IPS DF 6.9 (cell line): ENCODE measurements around the gene SEMA3F.

Experiments used
- DNase-seq: peaks from one replicate; pipeline ENCODE4 v3.0.0-alpha.2; 2013; ENCODE audit warnings: low read depth, low spot score
- H3K27ac ChIP-seq: one replicate; pipeline ENCODE4 v1.5.1; 2013; ENCODE audit warnings: low read length, control low read depth
- H3K27me3 ChIP-seq: 2 replicates; pipeline ENCODE4 v1.6.1; 2013; ENCODE audit warnings: mild to moderate bottlenecking, low read length; ENCODE audit not compliant: control insufficient read depth, insufficient read depth
- H3K36me3 ChIP-seq: 2 replicates; pipeline ENCODE4 v1.6.1; 2013; ENCODE audit warnings: low read length; ENCODE audit not compliant: control insufficient read depth, insufficient read depth
- H3K4me1 ChIP-seq: 2 replicates; pipeline ENCODE4 v1.6.1; 2013; ENCODE audit warnings: low read length; ENCODE audit not compliant: control insufficient read depth, insufficient read depth
- H3K4me3 ChIP-seq: 2 replicates; pipeline ENCODE4 v1.5.1; 2013; ENCODE audit warnings: mild to moderate bottlenecking, low read length
- H3K9me3 ChIP-seq: 2 replicates; pipeline ENCODE4 v1.6.1; 2013; ENCODE audit warnings: low read length, inconsistent platforms; ENCODE audit not compliant: control insufficient read depth, insufficient read depth
- WGBS: extraction: QIAGEN DNeasy Blood & Tissue Kit; methylation state at CpG from one replicate; pipeline ENCODE4 v1.1.7; 2013; ENCODE audit warnings: mixed read lengths, missing lambda C conversion rate; ENCODE audit not compliant: insufficient read length, insufficient coverage; 5-methylcytosine and 5-hydroxymethylcytosine counted together

SEMA3F gene

DNA sequence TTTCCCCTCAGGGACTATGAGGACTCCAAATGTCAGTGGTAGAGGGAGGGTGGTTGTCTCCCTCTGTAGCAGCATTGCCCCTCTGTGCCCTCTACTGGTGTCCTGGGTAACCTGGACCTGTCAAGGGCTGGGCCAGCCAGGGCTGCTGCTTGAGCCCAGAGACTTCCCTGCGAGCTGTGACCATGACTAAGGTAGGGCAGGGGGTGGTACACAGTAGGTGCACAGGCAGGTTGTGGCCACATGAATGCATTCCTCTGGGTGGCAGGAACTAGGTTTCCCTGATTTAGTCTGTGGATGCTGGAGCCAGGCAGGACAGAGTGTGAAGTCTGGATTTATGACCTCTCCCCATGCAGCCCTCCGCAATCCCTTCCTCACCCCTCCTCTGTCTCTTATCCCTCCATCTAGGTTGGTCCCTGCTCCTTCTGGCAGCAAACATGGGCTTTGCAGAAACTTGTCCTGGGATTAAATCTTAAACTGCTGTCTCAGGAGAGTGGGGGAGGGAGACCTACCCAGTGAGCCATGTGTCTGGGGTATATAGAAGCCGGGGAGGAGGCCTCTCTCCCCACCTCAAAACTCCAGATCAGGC, 8.7 kb upstream of the SEMA3F start:
- Histone ChIP-seq H3K27me3 (no peaks in the 10 kb centered on the region), H3K9me3 (no peaks in the 10 kb centered on the region), H3K4me3 (no peak overlapping the region), H3K4me1 (peaks cover 8% of the 10 kb centered on the region; the same call in 1 of the 2 replicates), H3K36me3 (no peaks in the 10 kb centered on the region), H3K27ac (no peak overlapping the region)
- DNase-seq: no peak
- no CpG with 5 or more reads among the region's 3 CpGs for WGBS

DNA sequence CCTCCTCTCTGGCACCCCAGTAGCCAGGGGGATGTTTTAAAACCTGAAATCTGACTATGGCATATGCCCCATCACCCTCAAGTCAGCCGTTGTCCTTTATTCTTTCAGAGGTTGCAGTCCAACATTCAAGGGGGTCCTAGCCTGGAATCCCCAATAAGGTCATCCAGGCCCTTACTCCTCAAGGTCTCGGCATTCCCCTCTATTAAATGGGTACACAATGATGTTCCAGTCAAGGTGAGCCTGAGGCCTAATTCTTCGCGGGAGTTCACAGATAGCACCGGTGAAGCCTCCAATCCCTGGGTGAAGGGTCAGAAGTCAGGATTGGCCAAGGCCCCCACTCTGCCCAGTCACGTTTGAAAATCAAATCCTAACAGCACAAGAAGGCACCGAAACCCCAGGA, 8.1 kb upstream of the SEMA3F start:
- Histone ChIP-seq H3K9me3 (no peaks in the 10 kb centered on the region), H3K36me3 (no peaks in the 10 kb centered on the region), H3K27ac (no peak overlapping the region), H3K27me3 (no peaks in the 10 kb centered on the region), H3K4me1 (peaks cover 10% of the 10 kb centered on the region; the same call in 1 of the 2 replicates), H3K4me3 (no peak overlapping the region)
- no peak for DNase-seq
- WGBS: no CpG with 5 or more reads among the region's 7 CpGs

DNA sequence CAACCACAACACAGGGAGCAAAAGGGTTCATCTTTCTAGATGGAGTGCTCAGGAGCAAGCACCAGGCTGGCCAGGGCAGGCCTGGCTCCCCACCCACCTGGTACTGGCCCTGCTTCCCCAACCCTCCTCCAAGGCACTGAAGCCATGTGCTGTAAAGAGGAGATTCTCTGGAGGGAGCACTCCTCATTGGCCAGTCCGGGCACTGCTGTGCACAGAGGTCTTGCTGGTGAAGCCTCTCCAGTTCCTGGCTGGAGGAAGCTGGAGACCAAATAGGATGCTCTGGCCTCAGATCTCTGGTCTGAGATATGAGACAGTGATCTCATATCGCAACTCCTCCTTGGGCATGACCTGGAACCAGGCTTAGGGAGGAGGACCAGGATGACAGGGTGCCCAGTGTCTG, 7.7 kb upstream of the SEMA3F start:
- Histone ChIP-seq H3K4me3 (no peak overlapping the region), H3K27ac (no peak overlapping the region), H3K4me1 (peaks cover 10% of the 10 kb centered on the region; the same call in 1 of the 2 replicates), H3K27me3 (no peaks in the 10 kb centered on the region), H3K36me3 (no peaks in the 10 kb centered on the region), H3K9me3 (no peaks in the 10 kb centered on the region)
- no peak for DNase-seq
- WGBS: no CpG with 5 or more reads among the region's 2 CpGs

DNA sequence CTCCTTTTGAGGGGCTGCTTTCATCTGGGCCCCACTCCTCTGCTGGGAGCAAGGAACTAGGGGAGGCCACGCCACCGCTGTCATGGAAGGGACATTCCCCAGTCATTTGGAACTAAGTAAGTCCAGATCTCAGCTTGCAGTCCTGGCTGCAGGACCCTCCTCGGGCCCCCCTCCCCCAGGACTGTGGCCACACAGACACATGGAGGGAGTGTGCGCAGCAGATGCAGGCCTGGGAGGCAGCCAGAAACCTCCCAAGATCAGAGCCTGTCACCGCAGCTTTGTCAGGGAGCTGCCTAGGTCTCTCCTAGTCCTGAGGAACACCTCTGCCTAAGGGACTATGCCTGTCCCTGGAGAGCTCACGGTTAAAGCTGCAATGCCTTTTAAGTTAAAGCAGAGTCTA, 7.3 kb upstream of the SEMA3F start:
- Histone ChIP-seq H3K4me1 (peaks cover 10% of the 10 kb centered on the region; the same call in 1 of the 2 replicates), H3K27ac (no peak overlapping the region), H3K36me3 (no peaks in the 10 kb centered on the region), H3K4me3 (no peak overlapping the region), H3K9me3 (no peaks in the 10 kb centered on the region), H3K27me3 (no peaks in the 10 kb centered on the region)
- no peak for DNase-seq
- WGBS: no CpG with 5 or more reads among the region's 6 CpGs

DNA sequence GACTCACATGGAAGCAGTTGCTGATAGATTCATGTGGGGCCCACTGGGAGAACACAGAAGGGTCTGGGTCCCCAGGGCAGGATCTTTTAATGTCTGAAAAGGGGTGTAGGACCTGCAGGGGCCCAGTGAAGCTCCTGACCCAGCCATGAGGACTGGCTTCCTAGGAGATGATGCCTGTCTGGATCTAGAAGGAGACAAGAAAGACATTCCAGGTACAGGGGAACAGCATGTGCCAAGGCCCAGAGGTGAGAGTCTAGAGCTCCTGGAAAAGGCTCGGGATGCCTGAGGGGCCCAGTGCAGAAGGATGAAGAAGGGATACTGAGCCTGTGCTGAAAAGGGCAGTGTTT, 4.7 kb upstream of the SEMA3F start:
- no CpG with 5 or more reads among the region's 1 CpG for WGBS
- Histone ChIP-seq H3K36me3 (no peaks in the 10 kb centered on the region), H3K4me3 (no peak overlapping the region), H3K27me3 (no peaks in the 10 kb centered on the region), H3K4me1 (peaks cover 10% of the 10 kb centered on the region; the same call in 1 of the 2 replicates), H3K27ac (no peak overlapping the region), H3K9me3 (no peaks in the 10 kb centered on the region)
- DNase-seq: no peak

DNA sequence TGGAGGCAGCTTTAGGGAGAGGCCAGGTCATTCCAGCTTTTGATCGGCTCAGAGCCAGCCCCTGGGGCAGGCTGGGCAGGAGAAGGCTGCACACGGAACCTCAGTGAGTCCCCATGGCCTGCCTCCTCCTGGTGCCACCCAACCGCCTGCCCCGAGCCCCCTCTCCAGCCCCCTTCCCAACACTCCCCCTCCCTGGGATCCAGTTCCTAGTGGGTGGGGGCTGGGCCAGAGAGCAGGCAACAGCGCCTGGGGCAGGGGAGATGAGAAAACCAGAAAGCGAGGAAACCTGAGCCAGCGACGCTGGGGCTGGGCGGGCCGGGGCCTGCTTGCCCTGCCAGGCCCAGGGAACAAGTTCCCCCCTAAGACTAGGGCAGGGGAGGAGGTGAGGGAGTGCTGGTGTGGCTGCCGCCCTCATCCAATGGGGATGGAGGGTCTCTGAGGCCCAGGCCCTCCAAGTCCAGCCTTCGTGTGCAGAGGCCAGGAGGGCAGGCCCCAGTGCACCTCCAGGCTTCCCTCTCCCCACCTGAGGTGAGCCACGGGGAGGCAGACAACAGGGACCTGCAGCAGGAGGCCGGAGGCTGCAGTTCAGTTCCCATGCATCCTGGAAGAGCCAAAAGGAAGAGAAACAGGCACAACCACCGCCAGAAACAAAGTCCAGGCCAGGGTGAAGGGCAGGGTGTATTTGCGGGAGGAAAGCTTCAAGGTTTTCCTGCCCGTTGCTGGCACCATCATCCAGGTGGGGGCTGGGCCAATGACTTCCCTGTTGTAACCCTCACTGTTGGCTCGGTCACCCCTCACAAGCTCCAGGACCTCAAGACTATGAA, 4.0 kb upstream of the SEMA3F start:
- no peaks in the 10 kb centered on the region for H3K36me3 ChIP-seq
- DNase-seq: no peak
- H3K4me3 ChIP-seq: no peak overlapping the region
- H3K4me1 ChIP-seq: peaks cover 12% of the 10 kb centered on the region; the same call in 1 of the 2 replicates
- no peaks in the 10 kb centered on the region for H3K9me3 ChIP-seq
- H3K27me3 ChIP-seq: no peaks in the 10 kb centered on the region
- no CpG with 5 or more reads among the region's 18 CpGs for WGBS
- no peak overlapping the region for H3K27ac ChIP-seq

DNA sequence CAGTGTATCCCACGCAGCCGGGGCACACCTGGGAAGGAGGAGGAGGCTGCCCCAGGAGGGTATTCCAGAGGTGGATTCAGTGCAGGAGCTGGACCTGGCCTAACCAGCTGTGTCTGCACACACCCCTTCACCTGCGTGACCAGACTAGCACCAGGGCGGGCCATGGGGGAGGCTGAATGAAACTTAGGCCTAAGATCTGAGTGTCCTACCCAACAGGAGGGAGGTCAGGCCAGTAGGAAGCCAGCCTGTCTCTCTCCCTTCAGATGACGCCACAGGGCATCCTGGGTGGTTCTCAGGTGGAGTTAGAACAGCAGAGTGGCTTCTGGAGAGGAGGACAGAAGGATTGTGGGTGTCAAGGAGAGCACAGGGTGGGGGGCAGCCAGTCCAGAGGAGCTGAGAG, 3.4 kb upstream of the SEMA3F start:
- WGBS: no CpG with 5 or more reads among the region's 5 CpGs

DNA sequence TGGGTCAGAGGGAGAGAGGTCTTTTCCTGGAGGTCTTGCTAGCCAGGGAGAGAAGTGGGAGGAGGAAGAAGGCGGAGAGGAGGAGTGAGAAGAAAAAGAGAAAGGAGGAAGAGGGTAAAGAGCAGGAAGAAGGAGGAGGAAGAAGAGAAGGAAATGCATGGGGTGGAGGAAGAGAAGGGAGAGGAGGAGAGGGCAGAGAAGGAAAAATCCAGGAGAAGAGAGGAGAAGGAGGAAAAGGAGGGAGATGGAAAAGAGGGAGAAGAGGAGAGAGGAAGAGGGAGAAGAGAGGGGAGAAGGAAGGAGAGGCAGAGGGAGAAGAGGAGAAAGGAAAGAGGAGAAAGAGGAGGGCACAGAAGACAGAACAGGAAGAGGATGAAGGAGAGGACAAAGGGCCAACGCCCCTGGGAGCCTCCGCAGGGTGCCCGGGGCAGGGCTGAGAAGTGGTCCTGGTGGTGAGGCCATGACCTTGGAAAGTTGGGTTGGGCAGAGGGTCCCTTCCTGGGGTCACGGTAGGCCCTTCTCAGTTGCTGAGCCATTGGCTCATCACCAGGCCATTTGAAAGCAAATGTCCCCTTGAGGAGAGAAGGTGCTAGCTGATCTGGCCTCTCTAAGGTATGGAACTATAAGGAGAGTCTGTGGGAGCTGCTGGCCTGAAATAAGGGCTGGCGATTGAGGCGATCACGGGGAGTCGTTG, 1.2 kb upstream of the SEMA3F start:
- Histone ChIP-seq H3K36me3 (no peaks in the 10 kb centered on the region), H3K4me1 (peaks cover 16% of the 10 kb centered on the region), H3K27ac (no peak overlapping the region), H3K27me3 (no peaks in the 10 kb centered on the region), H3K9me3 (no peaks in the 10 kb centered on the region), H3K4me3 (no peak overlapping the region; the same call in 1 of the 2 replicates)
- DNase-seq: no peak
- no CpG with 5 or more reads among the region's 9 CpGs for WGBS

More for the DNA sequence above, 3.4 kb upstream of the SEMA3F start:
- no peak overlapping the region for H3K27ac ChIP-seq
- no peak overlapping the region for H3K4me3 ChIP-seq
- H3K9me3 ChIP-seq: no peaks in the 10 kb centered on the region
- DNase-seq: no peak
- H3K36me3 ChIP-seq: no peaks in the 10 kb centered on the region
- H3K27me3 ChIP-seq: no peaks in the 10 kb centered on the region
- peaks cover 12% of the 10 kb centered on the region; the same call in 1 of the 2 replicates for H3K4me1 ChIP-seq

DNA sequence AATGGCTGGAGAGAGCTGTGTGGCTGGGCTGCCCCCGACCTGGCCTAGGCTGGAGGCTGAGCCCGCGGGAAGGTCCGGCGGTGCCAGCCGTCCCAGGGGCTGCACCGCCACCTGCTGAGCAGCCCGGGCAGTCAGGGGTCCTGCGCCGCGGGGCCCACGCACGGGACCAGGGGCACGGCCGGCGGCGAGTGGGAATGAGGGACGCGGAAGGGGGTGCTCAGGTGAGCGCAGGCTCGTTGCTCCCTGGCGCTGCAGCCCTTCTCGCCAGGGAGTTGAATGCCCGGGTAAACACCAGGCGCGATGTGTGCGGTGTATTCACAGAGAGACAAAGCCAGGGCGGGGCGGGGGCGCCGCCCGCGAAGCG, 666 bp upstream of the SEMA3F start:
- peaks cover 16% of the 10 kb centered on the region for H3K4me1 ChIP-seq
- DNase-seq: no peak
- no peaks in the 10 kb centered on the region for H3K9me3 ChIP-seq

DNA sequence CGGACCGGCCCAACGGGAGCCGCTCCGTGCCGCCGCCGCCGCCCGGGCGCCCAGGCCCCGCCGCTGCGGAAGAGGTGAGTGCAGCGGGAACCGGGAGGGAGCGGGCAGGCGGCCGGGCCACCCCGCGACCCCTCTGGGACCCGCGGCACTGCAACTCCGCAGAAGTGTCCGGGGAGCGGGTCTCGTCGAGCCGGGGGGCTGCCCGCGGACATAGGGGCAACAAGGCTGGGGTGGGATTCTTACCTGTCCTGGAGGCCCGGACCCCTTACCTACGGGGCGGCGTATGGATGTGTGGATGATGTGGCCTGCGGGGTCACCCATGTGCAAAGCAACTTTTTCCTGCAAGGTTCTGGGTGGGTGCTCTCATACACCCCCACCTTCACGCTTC, 361 bp downstream of the SEMA3F start:
- no CpG with 5 or more reads among the region's 37 CpGs for WGBS
- H3K9me3 ChIP-seq: no peaks in the 10 kb centered on the region
- H3K27ac ChIP-seq: no peak overlapping the region
- H3K4me1 ChIP-seq: peaks cover 14% of the 10 kb centered on the region
- H3K4me3 ChIP-seq: peak overlapping the region; percentile 76
- peaks cover 8% of the 10 kb centered on the region for H3K36me3 ChIP-seq
- H3K27me3 ChIP-seq: no peaks in the 10 kb centered on the region
- no peak for DNase-seq

More for the DNA sequence above, 666 bp upstream of the SEMA3F start:
- Histone ChIP-seq H3K27ac (no peak overlapping the region), H3K36me3 (no peaks in the 10 kb centered on the region), H3K27me3 (no peaks in the 10 kb centered on the region), H3K4me3 (peak overlapping the region; percentile 76; the same call in 1 of the 2 replicates)
- no CpG with 5 or more reads among the region's 34 CpGs for WGBS
